DMS79 (cell line): ENCODE results near the gene ZNF384.
A peak's percentile ranks its signal among the peaks of the same experiment; 100 is the strongest.
"Not testable (repeated sequence)": the region's sequence is repeated elsewhere in the genome, so short reads cannot be mapped to it uniquely, and the experiment has no call there.

Experiments used
- DNase-seq: peaks from one replicate; lab custom pipeline; 2025; lab: John Stamatoyannopoulos, UW

Gene ZNF384

DNA sequence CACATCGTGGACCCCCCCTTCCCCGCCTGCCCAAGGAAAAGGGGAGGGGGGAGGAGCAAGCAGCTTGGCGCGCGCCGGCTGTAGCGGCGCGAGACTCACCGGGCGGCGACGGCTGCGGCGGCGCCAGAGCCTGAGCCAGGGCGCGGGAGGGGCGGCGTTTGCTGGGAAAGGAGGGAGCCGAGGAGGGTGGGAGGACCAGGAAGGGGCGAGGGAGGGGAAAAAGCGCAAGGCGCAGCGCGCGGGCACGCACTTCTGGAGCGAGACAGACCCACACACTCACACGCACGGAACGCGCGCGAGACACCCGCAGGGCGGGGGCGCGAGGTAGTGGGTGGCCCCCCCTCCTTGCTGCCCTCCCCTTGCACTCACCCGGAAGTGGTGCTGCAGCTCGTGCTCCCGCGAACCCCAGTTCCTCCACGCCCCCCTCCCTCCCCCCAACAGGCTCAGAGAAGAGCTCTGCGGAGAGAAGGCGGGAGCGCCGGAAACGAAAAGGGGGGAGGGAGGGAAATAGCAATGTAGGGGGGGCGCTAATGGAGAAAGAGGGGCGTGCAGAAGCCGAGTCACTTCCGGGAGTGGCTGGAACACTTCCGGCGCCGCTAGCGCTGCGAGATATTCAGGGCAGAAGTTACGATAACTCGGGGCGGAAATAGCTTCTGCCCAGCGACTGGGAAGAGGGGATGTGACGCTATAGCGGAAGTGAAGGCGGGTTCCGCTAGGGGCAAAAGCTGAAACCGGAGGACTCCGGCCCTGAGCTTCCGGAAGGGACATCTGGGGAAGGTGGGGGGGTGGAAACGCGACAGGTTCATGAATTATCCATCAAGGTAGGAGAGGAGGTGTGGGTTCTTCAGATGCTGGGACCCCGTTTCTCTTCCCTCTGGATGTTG lies at the start of gene ZNF384:
ZNF384 (minus strand) TSS at position 377 of the 884 bp plus-strand sequence. CDS start 9,855 bp downstream, outside the sequence.
- DNase-seq, result peak; percentile 98

DNA sequence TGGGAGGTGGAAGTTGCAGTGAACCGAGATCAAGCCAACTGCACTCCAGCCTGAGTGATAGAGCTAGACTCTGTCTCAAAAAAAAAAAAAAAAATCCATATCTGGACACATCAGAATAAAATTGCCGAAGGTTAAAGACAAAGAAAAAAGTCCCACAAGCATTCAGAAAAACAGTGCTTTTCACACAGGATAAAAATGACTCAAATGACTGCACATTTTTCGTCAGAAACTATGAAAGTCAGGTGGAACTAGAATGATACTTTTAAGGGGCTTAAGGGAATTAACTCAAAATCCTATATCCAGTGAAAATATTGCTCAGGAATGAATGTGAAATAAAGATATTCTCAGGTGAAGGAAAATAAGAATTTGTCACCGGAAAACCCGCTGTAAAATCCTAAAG lies 47.6 kb upstream of the ZNF384 start:
- no peak for DNase-seq

GRCh38 chr12:6735448-6736191 lies 46.4 kb upstream of the ZNF384 start:
- peak; percentile 84 for DNase-seq

DNA sequence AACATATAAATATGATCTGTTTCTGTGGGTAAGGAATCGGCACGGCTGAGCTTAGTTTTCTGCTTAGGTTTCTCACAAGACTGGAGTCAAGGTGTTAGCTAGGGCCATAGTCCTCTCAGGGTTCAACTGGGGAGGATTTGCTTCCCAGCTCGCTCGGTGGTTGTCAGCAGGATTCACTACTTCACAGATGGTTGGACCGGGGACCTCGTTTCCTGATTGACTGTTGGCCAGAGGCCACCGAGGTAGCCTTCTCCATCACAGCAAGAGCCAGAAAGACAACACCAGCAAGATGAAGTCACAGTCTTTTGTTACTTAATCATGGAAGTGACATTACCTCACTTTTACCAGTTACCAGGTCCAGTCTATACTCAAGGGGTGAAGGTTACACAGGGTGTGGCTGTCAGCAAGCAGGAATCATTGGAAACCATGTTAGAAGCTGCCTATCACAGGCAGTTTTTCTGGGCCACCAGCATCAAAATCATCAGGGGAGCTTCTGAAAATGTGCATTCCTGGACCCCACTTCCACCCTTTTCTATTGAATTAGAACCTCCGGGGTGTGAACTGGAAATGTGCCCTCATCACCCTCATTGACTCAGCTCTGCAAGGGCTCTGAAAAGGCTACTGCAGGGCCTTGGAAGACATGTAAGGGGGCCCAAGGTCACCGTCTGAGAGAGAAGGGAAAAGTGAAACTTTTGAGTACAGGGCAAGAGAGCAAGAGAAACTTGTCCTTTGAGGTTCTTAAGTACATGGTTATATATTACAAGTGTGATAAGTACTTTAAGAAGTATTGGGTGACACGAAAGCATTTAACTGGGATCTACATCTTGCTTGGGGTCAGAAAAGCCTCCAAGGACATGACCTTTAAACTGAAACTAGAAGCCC lies 45.6 kb upstream of the ZNF384 start:
- no peak for DNase-seq

GRCh38 chr12:6730169-6730568 lies 41.0 kb upstream of the ZNF384 start:
- DNase-seq, result no peak

GRCh38 chr12:6729186-6729585 lies 40.0 kb upstream of the ZNF384 start:
- no peak for DNase-seq

DNA sequence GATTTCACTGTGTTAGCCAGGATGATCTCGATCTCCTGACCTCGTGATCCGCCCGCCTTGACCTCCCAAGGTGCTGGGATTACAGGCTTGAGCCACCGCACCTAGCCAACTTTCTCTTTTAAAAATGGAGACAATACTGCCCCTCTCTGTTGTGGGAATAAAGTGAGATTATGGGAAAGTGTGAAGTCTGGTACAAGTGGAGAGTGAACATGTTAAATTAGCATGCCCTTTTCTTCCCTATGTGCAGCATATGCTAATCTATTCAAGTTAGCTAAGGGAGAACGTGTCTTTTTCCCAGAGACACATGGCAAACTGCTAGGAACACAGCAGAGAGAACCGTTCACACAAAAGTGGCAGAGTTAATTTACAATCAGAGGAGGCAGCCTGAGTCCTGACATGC lies 36.2 kb upstream of the ZNF384 start:
- no peak for DNase-seq

DNA sequence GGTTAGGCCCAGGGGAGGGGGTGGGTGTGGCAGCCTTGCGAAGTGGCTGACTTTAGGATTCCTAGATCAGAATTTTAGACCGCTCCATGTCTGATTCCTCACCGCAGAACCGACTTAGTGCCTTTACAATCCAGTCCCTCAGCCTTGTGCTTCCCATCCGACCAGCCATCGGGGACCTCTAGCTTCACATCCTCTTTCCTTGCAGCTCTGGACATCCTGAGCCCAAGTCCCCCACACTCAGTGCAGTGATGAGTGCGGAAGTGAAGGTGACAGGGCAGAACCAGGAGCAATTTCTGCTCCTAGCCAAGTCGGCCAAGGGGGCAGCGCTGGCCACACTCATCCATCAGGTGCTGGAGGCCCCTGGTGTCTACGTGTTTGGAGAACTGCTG lies 35.2 kb upstream of the ZNF384 start:
- DNase-seq, result no peak

DNA sequence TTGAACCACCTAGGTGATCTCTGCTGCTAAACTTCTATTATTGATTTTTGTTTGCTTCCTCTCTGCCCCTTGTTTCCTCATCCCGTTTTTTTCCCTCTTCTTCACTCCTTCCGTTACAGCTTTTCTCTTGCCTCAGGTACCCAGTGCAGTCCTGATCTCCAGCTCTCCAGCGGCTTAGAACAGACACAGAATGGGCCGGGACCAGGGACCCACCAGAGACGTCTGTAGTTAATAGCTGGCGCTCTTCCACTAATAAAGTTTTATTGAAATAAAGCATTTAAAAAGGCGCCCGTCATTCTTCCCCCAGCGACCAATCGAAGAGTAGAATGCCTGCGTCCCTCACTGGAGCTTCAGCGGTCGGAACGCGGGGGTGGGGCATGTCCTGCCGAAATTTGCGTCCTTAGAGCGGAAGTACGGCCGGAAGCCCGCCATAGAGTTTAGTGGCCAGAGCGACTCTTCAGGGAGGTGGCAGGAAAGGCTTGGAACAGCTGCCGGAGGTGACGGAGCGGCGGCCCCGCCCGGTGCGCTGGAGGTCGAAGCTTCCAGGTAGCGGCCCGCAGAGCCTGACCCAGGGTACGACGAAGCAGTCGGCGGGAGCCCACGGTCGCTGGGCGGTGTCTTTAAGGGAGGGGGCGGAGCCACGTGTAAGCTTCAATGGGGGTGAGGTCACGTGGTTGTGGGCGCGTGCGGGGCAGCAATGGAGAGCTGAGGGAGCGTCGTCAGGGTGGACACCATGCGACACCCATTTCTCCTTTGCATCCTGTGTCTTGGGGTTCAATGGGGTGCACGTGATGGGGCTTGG lies 34.6 kb upstream of the ZNF384 start, which contains the start of gene COPS7A:
COPS7A (plus strand) TSS at position 440 of the 802 bp plus-strand sequence. CDS start 611 bp downstream, outside the sequence.
- DNase-seq, result peak; percentile 99

DNA sequence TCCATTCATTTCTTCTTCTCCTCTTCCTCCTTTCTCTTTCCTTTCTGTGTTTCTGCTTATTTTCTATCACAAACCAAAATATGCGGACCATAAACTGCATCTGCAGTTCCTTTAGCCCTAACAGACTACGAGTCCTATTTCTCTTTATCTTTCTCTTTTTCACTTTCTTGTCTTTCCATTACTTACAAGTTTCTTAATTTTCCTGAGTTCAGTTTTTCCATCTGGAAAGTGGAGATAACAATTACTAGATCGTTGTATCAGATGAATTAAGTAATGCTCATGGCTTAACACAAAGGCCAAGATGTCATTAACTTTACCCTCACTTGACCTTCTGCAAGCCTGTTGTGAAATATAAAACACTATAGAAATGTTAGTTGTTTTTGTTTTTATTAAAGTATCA lies 33.7 kb upstream of the ZNF384 start:
- DNase-seq, result no peak

DNA sequence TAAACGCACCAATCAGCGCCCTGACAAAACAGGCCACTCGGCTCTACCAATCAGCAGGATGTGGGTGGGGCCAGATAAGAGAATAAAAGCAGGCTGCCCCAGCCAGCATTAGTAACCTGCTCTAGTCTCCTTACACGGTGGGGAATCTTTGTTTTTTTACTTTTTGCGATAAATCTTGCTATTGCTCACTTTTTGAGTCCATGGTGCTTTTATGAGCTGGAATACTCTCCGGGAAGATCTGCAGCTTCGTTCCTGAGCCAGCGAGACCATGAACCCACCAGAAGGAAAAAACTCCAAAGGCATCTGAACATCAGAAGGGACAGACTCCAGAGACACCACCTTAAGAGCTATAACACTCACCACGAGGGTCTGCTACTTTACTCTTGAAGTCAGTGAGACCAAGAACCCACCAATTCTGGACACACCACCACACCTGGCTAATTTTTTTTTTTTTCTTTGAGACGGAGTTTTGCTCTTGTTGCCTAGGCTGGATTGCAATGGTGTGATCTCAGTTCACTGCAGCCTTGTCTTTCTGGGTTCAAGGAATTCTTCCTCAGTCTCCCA lies 27.8 kb upstream of the ZNF384 start:
- no peak for DNase-seq

DNA sequence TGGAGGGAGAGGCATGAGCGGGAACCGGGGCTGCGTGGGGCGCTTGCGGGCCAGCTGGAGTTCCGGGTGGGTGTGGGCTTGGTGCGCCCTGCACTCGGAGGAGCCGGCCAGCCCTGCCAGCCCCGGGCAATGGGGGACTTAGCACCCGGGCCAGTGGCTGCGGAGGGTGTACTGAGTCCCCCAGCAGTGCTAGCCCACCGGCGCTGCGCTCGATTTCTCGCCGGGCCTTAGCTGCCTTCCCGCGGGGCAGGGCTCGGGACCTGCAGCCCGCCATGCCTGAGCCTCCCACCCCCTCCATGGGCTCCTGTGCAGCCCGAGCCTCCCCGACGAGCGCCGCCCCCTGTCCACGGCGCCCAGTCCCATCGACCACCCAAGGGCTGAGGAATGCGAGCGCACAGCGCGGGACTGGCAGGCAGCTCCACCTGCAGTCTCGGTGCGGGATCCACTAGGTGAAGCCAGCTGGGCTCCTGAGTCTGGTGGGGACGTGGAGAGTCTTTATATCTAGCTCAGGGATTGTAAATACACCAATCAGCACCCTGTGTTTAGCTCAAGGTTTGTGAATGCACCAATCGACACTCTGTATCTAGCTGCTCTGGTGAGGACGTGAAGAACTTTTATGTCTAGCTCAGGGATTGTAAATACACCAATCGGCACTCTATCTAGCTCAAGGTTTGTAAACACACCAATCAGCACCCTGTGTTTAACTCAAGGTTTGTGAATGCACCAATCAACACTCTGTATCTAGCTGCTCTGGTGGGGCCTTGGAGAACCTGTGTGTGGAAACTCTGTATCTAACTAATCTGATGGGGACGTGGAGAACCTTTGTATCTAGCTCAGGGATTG lies 27.1 kb upstream of the ZNF384 start:
- not testable (repeated sequence) for DNase-seq

DNA sequence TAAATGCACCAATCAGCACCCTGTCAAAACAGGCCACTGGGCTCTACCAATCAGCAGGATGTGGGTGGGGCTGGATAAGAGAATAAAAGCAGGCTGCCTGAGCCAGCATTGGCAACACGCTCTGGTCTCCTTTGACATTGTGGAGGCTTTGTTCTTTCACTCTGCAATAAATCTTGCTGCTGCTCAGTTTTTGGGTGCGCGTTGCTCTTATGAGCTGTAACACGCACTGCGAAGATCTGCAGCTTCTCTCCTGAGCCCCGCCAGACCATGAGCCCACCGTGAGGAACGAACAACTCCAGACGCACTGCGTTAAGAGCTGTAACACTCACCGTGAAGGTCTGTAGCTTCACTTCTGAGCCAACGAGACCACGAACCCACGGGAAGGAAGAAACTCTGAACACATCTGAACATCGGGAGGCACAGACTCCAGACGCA lies 19.8 kb upstream of the ZNF384 start:
- no peak for DNase-seq

- not testable (repeated sequence) for DNase-seq
Observed at GRCh38 chr12:6708351-6708750, 19.2 kb upstream of the ZNF384 start.

- no peak for DNase-seq
Observed at GRCh38 chr12:6703631-6704030, 14.5 kb upstream of the ZNF384 start.

DNA sequence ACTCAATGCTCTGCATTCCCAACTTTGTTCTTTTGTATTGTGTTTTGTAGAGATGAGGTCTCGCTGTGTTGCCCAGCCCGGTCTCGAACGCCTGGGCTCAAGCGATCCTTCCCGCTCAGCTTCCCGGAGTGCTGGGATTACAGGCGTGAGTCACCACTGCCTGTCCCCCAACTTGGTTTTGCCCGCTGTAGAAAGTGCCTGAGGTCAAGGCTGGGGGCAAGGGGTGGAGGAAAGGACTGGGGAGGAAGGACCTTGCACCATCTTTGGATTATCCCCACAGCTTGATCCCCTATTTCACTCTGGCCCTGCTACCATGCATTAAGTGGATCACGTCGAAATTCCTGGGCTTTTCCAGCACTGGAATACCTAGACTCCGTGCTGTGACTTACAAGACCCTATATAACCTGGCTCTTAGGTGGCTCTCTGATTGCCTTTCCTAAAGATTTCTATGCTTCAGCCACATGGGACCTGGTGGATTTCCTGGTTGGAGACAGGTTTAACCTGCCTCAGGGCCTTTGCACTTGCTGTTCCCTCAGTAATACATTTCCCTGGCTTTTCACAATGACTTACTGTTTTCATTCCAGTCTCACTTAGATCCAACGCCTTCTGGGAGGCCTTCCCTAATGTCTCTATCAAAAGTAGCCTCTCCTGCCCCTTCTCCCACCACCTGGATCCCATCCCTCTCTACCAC lies 12.0 kb upstream of the ZNF384 start:
- DNase-seq, result no peak

DNA sequence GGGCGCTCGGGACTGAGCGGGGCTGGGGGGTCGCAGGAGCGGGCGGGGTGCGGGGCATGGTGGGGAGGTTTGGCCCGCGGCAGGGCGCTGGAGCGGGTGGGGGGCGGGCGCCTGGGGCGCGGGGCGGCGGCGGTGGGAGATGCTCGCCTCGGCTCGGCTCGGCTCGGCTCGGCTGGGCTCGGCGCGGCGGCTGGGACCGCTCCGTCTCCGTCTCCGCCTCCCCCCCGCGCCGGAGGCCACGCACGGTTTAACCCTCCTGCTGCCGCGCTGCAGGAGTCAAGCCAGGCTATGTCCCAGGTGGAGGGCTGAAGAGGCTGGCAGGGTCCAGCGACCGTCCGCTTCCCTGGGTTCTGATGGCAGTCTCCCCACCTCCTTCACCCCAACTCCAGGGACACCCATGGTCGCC lies 11.5 kb upstream of the ZNF384 start, which contains the start of gene PIANP:
PIANP (minus strand) TSS at position 170 of the 406 bp plus-strand sequence. CDS start 2,754 bp downstream, outside the sequence.
- no peak for DNase-seq

DNA sequence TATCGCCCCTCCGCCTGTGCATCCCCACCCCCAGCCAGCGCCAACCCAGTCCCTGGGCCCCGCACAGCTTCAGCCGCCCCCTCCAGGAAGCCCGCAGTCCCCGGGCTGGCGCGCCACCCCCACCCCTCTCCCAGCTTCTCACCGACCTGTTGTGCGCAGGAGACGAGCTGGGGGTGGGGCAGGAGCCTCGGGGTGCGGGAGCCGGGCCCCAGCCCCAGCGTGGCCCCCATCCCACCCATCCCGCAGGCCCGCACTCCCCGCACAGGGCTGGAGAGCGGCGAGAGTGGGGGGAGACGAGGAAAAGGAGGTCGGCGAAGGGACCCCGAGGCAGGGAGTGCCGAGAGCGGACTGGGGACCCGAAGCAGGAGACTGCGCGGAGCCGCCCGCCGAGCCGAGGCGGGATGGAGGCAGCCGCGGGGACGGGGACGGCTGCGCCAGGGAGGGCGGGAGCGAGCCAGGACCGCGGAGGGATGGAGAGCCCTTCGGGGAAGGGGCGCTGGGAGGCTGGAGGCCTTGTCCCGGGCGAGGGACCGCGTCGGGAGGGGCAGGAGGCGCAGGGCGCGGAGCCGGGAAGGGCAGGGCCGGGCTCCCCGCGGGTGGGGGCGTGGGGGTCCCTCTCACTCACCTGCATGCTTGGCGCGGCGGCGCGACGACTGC lies 10.9 kb upstream of the ZNF384 start:
- no peak for DNase-seq
